HFFc6 (cell line): Measurements from ENCODE around the gene KMT2C. TPM values are rescaled to one million over a fixed set of nuclear protein-coding genes. Genes with fewer than 3 reads are reported as not detected.
A peak's percentile ranks its signal among the peaks of the same experiment; 100 is the strongest.

Experiments used
- DNase-seq: peaks from one replicate; pipeline ENCODE4 v3.0.0-alpha.2; 2018
- H3K27ac Mint-ChIP-seq: 2 replicates; pipeline ENCODE4 v1.8.0; 2020; ENCODE audit warnings: mild to moderate bottlenecking, mixed read lengths
- H3K27me3 Mint-ChIP-seq: 2 replicates; pipeline ENCODE4 v1.8.0; 2021; ENCODE audit warnings: mild to moderate bottlenecking, moderate library complexity, mixed read lengths; ENCODE audit not compliant: insufficient read depth
- H3K36me3 Mint-ChIP-seq: 2 replicates; pipeline ENCODE4 v1.8.0; 2021; ENCODE audit warnings: low read depth, mixed read lengths
- H3K4me1 Mint-ChIP-seq: 2 replicates; pipeline ENCODE4 v1.8.0; 2020; ENCODE audit warnings: low read depth, mixed read lengths
- H3K4me3 Mint-ChIP-seq: 2 replicates; pipeline ENCODE4 v1.8.0; 2020; ENCODE audit warnings: mild to moderate bottlenecking, moderate library complexity, mixed read lengths
- H3K9me3 Mint-ChIP-seq: 2 replicates; pipeline ENCODE4 v1.8.0; 2020; ENCODE audit warnings: mild to moderate bottlenecking, mixed read lengths
- CTCF ChIP-seq: fragments of 200-600 bp; sonication (generic); IDR thresholded peaks from 2 replicates; pipeline ENCODE4 v1.5.0; 2021; ENCODE audit warnings: antibody characterized with exemption, mild to moderate bottlenecking
- total RNA-seq, 6 experiments: library from RNA; stranded (reverse); fragmentation: NEBNext Ultra II Directional; extraction: Animal tissue kit (Norgen Biotek cat#: 25700); gene quantifications; 2 replicates in 1 of 6; 3 replicates in 5 of 6; pipeline ENCODE4 v1.2.3, GENCODE V29; 2021

KMT2C gene
- total RNA-seq, 6 experiments from 2014 or later, result 23.5 to 30.8 (median 26.0) TPM

DNA sequence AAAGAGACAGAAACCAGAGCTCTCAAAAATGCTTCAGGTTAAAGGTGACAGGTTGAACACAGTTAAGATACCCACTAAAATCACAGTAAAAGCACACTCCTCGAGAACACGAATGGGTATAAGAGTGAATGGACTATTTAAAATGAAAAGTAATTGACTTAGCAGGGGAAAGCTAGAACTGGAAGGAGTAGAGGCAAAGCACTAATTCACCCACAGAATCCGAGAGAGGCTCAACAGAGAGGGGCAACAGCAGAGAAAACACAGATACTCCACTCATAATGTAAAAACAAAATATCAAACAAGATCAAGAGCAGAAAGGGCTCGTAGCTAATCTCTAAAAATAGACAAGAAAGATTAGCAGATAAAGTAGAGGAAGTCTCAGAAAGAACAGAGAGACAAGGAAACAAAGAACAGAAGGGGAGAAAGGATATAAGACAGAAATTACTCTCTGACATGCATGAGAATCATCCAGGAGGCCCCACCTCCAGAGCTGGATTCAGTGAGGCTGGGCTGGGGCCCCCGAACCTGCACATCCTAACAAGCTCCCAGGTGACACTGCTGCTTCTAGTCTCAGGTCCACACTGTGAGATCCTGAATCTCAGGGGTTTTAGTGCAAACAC is 292.7 kb downstream of the KMT2C start:
- H3K9me3 Mint-ChIP-seq, result no peaks in the 10 kb centered on the region
- no peak for TF ChIP-seq CTCF
- DNase-seq, result no peak
- H3K27me3 Mint-ChIP-seq, result peaks cover 3% of the 10 kb centered on the region
- H3K27ac Mint-ChIP-seq, result no peak overlapping the region
- no peak overlapping the region; the same call in 1 of the 2 replicates for H3K4me3 Mint-ChIP-seq
- H3K36me3 Mint-ChIP-seq, result peaks cover 65% of the 10 kb centered on the region
- H3K4me1 Mint-ChIP-seq, result peaks cover 36% of the 10 kb centered on the region

- no peak for DNase-seq
- Mint-ChIP-seq H3K4me1 (peaks cover 36% of the 10 kb centered on the region), H3K36me3 (peaks cover 69% of the 10 kb centered on the region), H3K27ac (no peak overlapping the region), H3K27me3 (peaks cover 6% of the 10 kb centered on the region), H3K9me3 (no peaks in the 10 kb centered on the region), H3K4me3 (no peak overlapping the region)
- no peak for TF ChIP-seq CTCF
Measured at GRCh38 chr7:152140560-152140959, 295.2 kb downstream of the KMT2C start.

- Mint-ChIP-seq H3K36me3 (peaks cover 65% of the 10 kb centered on the region), H3K4me3 (no peak overlapping the region), H3K9me3 (no peaks in the 10 kb centered on the region), H3K27ac (no peak overlapping the region; the same call in 1 of the 2 replicates), H3K27me3 (peaks cover 6% of the 10 kb centered on the region), H3K4me1 (peaks cover 31% of the 10 kb centered on the region)
- no peak for TF ChIP-seq CTCF
- no peak for DNase-seq
Measured at GRCh38 chr7:152140067-152140466, 295.7 kb downstream of the KMT2C start.

- peaks cover 12% of the 10 kb centered on the region for H3K4me1 Mint-ChIP-seq
- no peak overlapping the region; the same call in 1 of the 2 replicates for H3K4me3 Mint-ChIP-seq
- H3K27me3 Mint-ChIP-seq, result peaks cover 8% of the 10 kb centered on the region
- TF ChIP-seq CTCF, result no peak
- no peaks in the 10 kb centered on the region for H3K9me3 Mint-ChIP-seq
- DNase-seq, result no peak
- no peak overlapping the region; the same call in 1 of the 2 replicates for H3K27ac Mint-ChIP-seq
- peaks cover 42% of the 10 kb centered on the region for H3K36me3 Mint-ChIP-seq
Measured at GRCh38 chr7:152137476-152138025, 298.3 kb downstream of the KMT2C start.

DNA sequence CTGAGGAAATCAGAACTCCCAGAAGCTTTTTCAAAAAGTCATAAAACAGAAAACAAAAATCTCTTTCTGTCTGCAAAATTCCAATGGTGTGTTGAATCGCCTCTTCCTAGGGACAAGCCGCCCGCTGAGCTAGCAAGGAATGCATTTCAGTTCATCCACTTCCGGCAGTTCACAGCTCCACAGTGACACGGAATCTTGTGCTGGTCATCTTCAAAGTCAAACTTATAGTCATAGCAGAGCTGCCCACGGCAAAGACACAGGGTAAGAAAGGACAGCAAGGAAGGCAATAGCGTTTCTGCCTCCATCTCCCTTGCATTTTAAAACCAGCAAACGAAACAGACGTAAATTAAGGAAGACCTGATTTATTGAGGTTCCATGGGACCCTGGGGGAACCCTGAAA is 299.1 kb downstream of the KMT2C start:
- DNase-seq, result peak; percentile 19
- peak overlapping the region; percentile 64 for H3K4me3 Mint-ChIP-seq
- no peaks in the 10 kb centered on the region for H3K9me3 Mint-ChIP-seq
- H3K4me1 Mint-ChIP-seq, result peaks cover 12% of the 10 kb centered on the region
- no peak for TF ChIP-seq CTCF
- H3K27me3 Mint-ChIP-seq, result peaks cover 8% of the 10 kb centered on the region
- peak overlapping the region; percentile 67 for H3K27ac Mint-ChIP-seq
- H3K36me3 Mint-ChIP-seq, result peaks cover 41% of the 10 kb centered on the region
